MG63 (cell line): ENCODE data around the gene CALML6. TPM values are rescaled to one million over a fixed set of nuclear protein-coding genes. Genes with fewer than 3 reads are reported as not detected.

Experiments used
- DNase-seq: peaks from one replicate; pipeline ENCODE4 v3.0.0-alpha.2; 2020
- H3K27me3 ChIP-seq: fragments of 250-450 bp; sonication (Bioruptor Pico); 2 replicates; pipeline ENCODE4 v1.5.1; 2020; ENCODE audit warnings: mild to moderate bottlenecking, moderate library complexity
- H3K36me3 ChIP-seq: fragments of 250-450 bp; sonication (Bioruptor Pico); 2 replicates; pipeline ENCODE4 v1.5.1; 2020; ENCODE audit warnings: mild to moderate bottlenecking, moderate library complexity
- H3K4me3 ChIP-seq: fragments of 250-450 bp; sonication (Bioruptor Pico); 2 replicates; pipeline ENCODE4 v1.5.1; 2020; ENCODE audit warnings: mild to moderate bottlenecking, moderate library complexity
- H3K9me3 ChIP-seq: fragments of 250-450 bp; sonication (Bioruptor Pico); 2 replicates; pipeline ENCODE4 v1.5.1; 2020; ENCODE audit warnings: mild to moderate bottlenecking, moderate library complexity
- total RNA-seq: library from RNA; depleted of rRNA; stranded (reverse); fragments of >200 nt; shearing (Covaris generic); gene quantifications from 2 replicates; pipeline ENCODE4 v1.2.3, GENCODE V29; 2014; ENCODE audit warnings: low replicate concordance

The CALML6 gene
- total RNA-seq, 1 experiment from 2014 or later: not detected

DNA sequence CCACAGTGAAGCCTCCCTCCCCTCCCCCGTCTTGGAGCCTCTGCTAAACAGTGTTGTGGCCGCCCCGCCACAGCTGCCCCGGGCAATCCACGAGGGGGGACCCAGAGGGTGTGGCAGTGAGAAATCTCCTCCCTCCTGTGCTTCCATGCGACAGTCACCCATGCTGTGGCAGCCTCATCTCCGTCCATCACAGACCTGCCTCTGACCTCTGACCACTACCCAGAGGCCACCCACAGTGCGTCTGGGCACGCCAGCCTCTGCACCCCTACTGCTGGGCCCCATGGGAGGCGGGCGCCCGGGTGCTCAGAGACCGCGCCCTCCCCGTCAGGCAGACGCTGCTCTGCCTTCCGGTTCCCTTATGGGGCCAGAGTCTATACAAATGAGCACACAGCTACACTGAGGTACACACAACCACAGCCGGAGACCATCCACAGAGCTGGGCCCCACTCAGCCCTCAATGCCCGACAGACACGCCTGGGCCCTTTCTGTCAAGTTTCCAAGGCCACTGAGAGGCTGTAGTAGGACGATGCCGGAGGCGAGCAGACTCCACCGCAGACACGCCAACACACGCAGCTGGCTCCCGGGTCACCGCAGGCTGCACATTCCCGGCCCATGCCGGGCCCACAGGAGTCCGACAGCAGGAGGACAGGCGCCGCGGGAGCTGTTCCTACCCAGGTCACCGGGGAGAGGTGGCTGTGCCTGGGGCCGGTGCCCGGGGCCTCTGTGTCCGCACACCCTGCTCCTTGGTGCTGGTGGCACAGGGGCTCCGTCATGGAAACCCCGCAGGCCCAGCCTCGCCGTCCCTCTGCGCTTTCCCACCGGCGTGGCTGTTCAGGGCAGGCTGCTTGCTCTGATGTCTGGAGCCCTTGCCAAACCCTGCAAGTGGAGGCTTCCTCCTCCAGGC is 27.9 kb downstream of the CALML6 start:
- Histone ChIP-seq H3K36me3 (no peaks in the 10 kb centered on the region), H3K4me3 (no peak overlapping the region), H3K27me3 (no peaks in the 10 kb centered on the region), H3K9me3 (no peaks in the 10 kb centered on the region)
- no peak for DNase-seq

GRCh38 chr1:1943834-1944570 is 28.9 kb downstream of the CALML6 start:
- Histone ChIP-seq H3K36me3 (no peaks in the 10 kb centered on the region), H3K4me3 (no peak overlapping the region), H3K9me3 (no peaks in the 10 kb centered on the region), H3K27me3 (no peaks in the 10 kb centered on the region)
- DNase-seq: peak; percentile 39

DNA sequence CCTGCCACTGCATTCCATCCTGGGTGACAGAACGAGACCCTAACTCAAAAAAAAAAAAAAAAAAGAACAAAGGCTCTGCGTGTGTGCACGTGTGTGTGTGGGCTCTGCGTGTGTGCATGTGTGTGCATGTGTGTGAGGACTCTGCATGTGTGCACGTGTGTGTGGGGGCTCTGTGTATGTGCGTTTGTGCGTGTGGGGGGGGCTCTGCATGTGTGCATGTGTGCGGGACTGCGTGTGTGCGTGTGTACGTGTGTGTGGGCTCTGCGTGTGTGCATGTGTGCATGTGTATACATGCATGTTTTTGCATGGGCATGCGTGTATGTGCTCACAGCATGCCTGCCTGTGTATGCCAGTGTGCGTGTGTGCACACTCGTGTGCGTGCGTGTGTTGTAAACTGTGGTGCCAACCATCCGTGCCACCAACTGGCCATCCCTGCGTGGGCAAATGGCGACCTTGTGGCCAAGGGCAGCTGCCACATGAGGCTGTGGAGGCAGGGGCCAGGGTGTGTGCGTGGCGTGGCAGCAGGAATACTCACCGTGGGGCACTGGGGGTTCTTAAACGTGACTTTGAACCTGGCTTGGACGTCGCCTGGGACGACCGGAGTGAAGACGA is 30.8 kb downstream of the CALML6 start:
- no peaks in the 10 kb centered on the region for H3K36me3 ChIP-seq
- no peaks in the 10 kb centered on the region for H3K27me3 ChIP-seq

DNA sequence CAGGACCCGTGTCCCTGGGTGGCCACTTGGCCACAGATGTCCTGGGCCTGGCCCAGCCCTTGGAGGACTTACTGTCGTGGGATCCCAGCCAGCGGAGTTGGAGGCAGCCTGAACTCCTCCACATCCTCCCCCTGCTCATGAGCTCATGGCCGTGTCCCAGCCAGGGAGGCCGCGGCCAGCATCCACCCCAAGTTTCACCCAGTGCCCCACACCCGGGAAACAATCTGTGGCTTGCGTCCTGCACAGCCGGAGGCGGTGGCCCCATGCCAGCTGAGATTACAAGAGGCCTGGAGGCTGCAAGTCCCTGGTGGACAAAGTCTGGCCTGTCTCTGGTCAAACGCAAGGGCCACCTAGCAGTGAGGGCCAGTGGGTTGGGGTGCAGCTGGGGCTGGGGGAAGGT is 31.5 kb downstream of the CALML6 start:
- Histone ChIP-seq H3K4me3 (no peak overlapping the region), H3K27me3 (no peaks in the 10 kb centered on the region), H3K9me3 (no peaks in the 10 kb centered on the region), H3K36me3 (no peaks in the 10 kb centered on the region)
- peak; percentile 24 for DNase-seq

More for the DNA sequence above, 30.8 kb downstream of the CALML6 start:
- no peak for DNase-seq
- Histone ChIP-seq H3K4me3 (no peak overlapping the region), H3K9me3 (no peaks in the 10 kb centered on the region)

DNA sequence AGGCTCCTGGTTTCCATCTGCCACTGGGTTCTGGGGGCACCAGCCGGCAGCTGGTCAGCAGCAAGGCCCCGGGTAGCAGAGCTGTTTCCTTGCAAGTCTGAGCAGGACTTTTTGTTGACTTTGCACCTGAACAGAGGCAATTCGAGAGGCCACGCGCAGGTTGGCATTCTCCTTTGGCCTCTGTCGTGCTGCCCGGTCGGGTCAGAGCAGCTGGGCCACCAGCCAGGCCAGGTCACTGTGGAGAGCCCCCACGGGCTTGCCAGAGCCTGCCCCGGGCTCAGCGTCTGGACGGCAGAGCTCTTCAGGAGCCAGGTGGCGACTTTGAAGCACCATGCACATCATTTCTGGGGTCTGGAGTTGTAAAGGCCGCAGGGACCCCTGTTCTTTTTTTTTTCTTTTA is 32.4 kb downstream of the CALML6 start:
- H3K4me3 ChIP-seq: no peak overlapping the region
- no peak for DNase-seq
- H3K36me3 ChIP-seq: no peaks in the 10 kb centered on the region
- no peaks in the 10 kb centered on the region for H3K9me3 ChIP-seq
- H3K27me3 ChIP-seq: no peaks in the 10 kb centered on the region

- DNase-seq: no peak
- no peaks in the 10 kb centered on the region for H3K27me3 ChIP-seq
- H3K36me3 ChIP-seq: no peaks in the 10 kb centered on the region
- H3K9me3 ChIP-seq: no peaks in the 10 kb centered on the region
- no peak overlapping the region for H3K4me3 ChIP-seq
Observed at GRCh38 chr1:1948783-1949182, 33.7 kb downstream of the CALML6 start.

DNA sequence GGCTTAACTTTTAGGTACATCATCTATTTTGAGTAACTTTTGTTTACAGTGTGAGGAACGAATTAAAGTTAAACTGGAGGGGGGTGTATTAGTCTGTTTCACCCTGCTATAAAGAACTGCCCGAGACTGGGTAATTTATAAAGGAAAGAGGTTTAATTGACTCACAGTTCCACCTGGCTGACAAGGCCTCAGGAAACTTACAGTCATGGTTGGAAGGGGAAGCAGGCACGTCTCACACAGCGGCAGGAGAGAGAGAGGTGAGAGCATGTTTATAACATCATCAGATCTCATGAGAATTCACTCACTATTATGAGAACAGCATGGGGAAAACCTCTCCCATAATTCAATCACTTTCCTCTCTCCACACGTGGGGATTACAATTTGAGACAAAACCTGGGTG is 35.9 kb downstream of the CALML6 start:
- Histone ChIP-seq H3K9me3 (no peaks in the 10 kb centered on the region), H3K36me3 (no peaks in the 10 kb centered on the region), H3K27me3 (no peaks in the 10 kb centered on the region), H3K4me3 (no peak overlapping the region)
- DNase-seq: no peak

GRCh38 chr1:1954015-1954414 is 39.0 kb downstream of the CALML6 start:
- no peak for DNase-seq
- no peak overlapping the region for H3K4me3 ChIP-seq
- H3K27me3 ChIP-seq: no peaks in the 10 kb centered on the region
- no peaks in the 10 kb centered on the region for H3K9me3 ChIP-seq
- H3K36me3 ChIP-seq: no peaks in the 10 kb centered on the region

DNA sequence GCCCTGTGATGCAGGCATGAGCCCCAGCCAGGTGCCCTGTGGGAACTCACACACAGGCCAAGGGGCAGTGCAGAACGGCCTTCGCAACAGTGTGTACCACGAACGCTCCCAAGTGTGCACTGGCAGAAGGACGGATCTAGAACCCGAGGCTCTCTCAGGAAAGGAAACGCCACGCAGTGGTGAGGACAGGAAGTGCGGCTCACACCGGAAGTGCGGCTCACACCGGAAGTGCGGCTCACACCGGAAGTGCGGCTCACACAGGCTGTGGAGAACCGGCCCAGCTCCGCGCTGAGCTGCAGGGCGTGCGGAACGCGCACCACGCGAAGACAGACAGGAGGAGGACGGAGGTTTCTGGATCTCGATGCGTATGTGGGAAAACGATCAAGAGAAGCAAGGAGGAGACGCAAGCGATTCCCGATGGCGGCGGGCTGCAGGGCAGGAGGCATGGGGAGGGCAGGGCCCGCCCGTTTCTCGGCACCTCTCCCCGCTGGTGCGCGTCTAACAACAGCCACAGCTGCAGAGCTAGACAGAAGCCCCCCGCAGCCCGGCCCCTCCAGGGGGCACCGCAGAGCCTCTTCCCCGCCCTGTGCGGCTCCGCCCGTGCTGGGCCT is 39.9 kb downstream of the CALML6 start:
- DNase-seq: no peak
- Histone ChIP-seq H3K27me3 (no peaks in the 10 kb centered on the region), H3K36me3 (no peaks in the 10 kb centered on the region), H3K9me3 (no peaks in the 10 kb centered on the region), H3K4me3 (no peak overlapping the region)

- Histone ChIP-seq H3K27me3 (peaks cover 5% of the 10 kb centered on the region; the same call in 1 of the 2 replicates), H3K9me3 (no peaks in the 10 kb centered on the region), H3K4me3 (no peak overlapping the region), H3K36me3 (no peaks in the 10 kb centered on the region)
- DNase-seq: no peak
Observed at GRCh38 chr1:1955621-1956094, 40.6 kb downstream of the CALML6 start.

- no peak overlapping the region for H3K4me3 ChIP-seq
- DNase-seq: no peak
- H3K36me3 ChIP-seq: no peaks in the 10 kb centered on the region
- no peaks in the 10 kb centered on the region for H3K9me3 ChIP-seq
- peaks cover 5% of the 10 kb centered on the region; the same call in 1 of the 2 replicates for H3K27me3 ChIP-seq
Observed at GRCh38 chr1:1956101-1956500, 41.0 kb downstream of the CALML6 start.

GRCh38 chr1:1956586-1957532 is 41.8 kb downstream of the CALML6 start:
- no peak for DNase-seq
- no peaks in the 10 kb centered on the region for H3K9me3 ChIP-seq
- no peak overlapping the region for H3K4me3 ChIP-seq
- no peaks in the 10 kb centered on the region for H3K36me3 ChIP-seq
- peaks cover 5% of the 10 kb centered on the region; the same call in 1 of the 2 replicates for H3K27me3 ChIP-seq

DNA sequence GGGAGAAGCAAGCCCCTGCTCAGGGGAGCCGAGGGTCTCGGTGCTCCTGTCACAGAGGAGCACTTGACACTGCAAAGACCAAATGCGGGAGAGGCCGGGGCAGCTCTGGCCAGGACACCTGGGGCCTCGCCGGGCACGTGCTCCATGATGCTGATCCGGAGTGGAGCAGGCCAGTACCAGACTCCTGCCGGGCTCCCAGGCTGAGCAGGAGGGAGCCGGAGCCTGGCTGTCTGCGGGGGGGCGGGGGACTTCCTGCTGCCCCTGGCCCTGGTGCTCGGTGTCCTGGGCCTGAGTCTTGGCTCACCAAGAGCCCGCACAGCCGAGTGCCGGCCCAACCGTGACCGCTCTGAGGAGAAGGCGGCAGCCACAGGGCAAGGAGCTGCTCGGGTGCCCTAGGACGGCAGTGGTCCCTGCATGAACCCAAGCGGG is 42.5 kb downstream of the CALML6 start:
- Histone ChIP-seq H3K27me3 (peaks cover 5% of the 10 kb centered on the region; the same call in 1 of the 2 replicates), H3K4me3 (no peak overlapping the region), H3K9me3 (no peaks in the 10 kb centered on the region), H3K36me3 (no peaks in the 10 kb centered on the region)
- DNase-seq: no peak

- Histone ChIP-seq H3K4me3 (no peak overlapping the region), H3K27me3 (peaks cover 5% of the 10 kb centered on the region; the same call in 1 of the 2 replicates), H3K9me3 (no peaks in the 10 kb centered on the region), H3K36me3 (no peaks in the 10 kb centered on the region)
- DNase-seq: no peak
Observed at GRCh38 chr1:1958071-1958541, 43.0 kb downstream of the CALML6 start.

- no peak overlapping the region for H3K4me3 ChIP-seq
Observed at GRCh38 chr1:1959459-1959839, 44.4 kb downstream of the CALML6 start.

More at GRCh38 chr1:1959459-1959839, 44.4 kb downstream of the CALML6 start:
- Histone ChIP-seq H3K9me3 (no peaks in the 10 kb centered on the region), H3K27me3 (peaks cover 5% of the 10 kb centered on the region; the same call in 1 of the 2 replicates), H3K36me3 (no peaks in the 10 kb centered on the region)
- DNase-seq: no peak
